CD4-positive, alpha-beta T cell treated with Interleukin-17A for 1 hour (primary cell): ENCODE results near the gene CD58.
"Not testable (repeated sequence)": the region's sequence is repeated elsewhere in the genome, so short reads cannot be mapped to it uniquely, and the experiment has no call there.

ENCODE experiments used
- DNase-seq: peaks from one replicate; pipeline ENCODE4 v3.0.0-alpha.2; 2020

Gene CD58

DNA sequence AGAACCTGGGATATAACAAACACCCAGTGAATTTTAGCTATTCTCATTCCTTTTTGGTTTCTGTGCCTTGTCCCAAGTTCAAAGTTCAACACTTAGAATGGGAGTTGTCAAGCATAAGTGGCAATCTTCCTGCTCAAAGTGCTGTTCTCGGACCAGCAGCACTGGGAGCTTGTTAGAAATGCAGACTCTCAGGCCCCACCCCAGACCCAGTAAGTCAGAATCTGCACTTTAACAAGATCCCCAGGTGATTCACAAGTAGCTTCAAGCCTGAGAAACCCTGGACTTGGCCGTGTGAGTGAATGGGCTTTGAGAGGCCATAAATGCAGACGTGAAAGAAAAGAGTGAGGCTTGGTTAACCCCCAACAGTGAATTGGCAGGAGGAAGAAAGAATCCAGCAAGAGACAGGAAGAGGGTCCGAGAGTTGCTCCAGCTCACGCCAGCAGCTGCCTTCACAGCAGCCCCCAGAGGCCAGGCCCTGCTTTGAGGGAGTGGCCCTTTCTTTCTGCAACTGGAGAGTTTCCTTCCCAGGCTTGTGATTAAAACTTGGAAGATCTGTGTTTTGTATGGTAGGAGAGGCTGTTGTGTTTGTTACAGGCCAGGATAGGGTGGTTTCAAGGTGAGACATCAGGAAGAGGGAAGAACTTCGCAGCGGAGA, 21.3 kb upstream of the CD58 start:
- not testable (repeated sequence) for DNase-seq

DNA sequence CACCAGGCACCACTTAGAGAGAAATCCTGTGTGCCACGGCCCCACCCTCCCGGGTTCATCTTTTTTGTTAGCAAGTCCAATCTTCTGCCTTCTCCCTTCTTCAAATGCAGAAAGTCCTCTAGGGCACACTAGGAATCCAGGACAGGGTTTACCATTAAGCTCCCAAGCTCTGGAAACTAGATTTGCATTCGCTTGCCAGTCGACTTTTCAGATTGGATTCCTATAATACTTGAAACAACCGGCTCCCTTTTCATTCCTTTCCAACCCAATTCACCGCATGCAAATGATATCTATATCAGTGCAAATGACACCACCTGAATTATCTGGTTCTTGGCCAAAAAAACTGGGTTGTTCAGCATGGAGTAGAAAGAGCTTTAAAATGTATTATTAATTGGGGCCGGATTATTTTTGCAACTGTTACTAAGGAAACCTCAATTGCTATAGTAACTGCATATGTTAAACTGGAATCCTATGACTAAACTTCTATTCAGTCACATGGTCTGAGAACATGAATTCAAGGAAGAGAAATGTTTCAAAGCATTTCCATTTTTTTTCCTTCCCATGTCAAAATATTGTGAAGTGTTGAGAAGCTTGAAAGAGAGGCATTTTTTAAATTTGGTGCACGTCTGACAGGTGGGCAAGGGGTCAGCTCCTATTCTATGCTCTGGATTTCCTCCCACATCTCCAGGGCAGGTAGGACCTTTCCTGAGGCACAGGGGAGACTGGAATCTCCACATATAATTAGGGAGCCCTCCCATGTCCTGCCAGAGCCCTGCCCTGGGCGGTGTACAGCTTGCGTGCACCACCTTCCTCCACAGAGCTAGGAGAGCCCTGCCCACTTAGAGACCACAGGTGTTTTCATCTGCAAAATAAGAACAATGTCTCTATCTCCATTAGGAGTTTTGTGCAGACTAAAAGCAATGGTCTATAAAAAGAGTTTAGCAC, 20.5 kb upstream of the CD58 start:
- not testable (repeated sequence) for DNase-seq

DNA sequence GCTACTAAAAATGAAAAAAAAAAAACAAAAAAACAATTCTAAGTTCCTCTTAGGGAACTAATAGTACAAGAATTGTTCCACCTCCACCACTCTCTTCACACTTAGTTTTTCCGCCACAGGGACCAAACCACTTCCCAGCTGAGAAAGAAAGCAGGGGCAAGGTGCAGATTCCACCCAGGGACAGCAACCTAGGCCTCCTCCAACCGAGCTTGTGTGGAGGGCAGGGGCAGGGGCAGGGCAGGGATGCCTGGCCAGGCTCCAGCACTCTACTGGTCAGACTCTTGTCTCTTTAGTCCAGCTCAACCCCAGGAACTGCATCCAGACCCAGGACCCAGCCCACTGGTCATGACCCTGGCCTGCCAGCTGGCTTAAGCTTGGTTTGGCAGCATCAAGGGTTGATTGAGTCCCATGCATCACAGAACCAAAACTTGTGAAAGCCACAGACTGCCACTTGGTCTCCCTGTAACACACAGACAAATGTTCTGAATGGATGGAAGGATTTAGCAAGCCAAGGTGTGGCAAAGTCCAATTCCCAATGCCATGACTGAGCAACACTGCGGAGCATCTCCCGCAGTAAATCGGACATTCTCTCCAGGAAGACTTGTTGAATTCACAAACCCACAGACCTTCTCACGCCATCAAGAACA, 19.7 kb upstream of the CD58 start:
- not testable (repeated sequence) for DNase-seq

DNA sequence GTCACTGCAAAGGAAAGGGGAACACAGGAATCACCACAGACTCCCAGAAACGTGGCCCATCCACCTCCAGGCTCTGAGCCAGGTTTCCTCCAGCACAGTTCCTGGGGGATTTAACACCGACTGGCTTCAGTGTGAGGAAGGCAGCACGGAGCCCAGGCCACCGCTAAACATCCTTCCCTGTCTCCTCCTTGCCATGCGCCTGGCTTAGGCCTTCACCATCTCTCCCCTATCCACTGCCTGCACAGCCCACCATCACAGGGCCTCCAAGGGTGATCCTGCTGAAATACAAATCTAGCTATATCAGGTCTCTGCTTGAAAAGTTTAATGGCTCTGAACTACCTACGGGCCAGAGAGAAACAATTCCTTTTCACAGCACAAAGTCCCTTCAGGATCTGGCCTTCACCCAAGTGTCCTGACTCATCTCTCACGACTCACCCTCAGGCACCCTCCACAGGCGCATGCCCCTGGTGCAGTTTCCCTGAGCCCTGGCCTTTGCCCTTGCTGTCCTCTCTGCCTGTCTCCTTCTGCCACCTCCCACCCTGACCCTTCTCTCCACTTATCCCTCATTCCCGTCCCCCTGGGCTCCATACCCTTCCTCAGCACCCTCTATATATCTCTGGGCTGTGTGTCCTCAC, 18.4 kb upstream of the CD58 start:
- DNase-seq, result not testable (repeated sequence)

DNA sequence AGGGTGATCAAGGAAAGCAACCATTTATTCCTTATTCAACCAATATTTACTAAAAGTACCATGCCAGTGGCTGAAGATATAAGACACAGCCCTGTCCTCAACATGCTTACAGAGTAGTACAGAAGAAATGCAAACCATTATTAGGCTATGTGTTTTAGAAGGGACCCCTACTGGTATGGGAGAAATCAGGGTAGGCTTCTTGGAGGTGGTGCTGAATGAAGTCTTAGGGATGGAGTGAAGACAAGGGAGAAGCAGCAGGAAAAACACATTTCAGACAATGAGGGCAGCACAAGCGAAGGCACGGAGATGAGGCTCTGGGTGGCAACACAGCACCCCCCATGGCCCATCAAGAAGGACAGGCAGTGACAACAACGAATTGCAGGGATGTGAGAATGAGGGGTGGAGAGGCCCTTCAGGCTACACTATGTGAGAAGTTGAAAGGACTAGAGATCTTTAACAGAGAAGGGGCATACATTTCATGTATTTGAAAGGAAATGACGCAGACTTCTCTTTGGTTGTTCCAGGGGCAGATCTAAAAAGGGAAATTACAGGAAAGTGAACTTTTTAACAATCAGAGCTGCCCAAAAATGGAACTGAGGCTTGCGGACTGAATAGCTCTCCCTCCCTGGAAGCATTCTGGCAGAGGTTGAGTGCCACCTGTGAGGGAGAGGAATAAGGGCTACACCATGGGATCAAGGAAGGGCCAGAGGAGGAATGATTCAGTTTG, 16.8 kb upstream of the CD58 start:
- no peak for DNase-seq

DNA sequence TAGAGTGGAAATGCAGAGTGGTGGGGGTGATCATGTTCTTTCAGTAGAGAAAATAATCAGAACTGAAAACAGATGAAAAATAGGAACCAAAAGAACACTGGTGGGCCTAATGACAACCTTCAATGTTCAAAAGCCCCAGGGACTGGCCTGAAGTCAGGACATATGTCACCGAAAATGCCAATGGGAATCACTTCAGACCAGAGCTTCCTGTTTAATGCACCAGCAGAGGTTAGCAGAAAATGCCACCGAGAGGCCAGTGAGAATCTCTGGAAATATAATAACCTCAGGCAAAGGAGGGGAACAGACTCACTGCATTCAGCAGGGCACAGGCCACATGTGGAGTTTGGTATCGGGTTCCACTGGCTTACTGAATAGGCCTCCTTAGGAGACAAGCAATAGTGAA, 15.9 kb upstream of the CD58 start:
- no peak for DNase-seq

DNA sequence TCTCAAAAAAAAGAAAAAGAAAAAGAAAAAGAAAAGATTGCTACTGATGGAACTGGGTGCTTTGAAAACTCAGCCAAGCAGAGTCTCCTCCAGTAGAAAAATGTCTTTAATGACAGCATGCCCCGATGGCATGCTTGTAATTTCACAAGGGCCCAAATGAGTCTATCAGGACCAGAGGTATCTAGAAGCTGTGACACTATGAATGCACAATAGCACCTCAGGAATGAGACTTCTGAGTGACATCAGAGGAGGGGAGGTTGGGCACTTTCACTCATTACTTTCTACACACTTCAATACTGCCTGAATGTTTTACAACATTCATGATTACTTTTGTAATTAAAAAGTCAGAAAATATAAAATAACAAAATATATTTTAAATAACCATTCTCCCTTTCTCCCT, 15.1 kb upstream of the CD58 start:
- DNase-seq, result no peak

DNA sequence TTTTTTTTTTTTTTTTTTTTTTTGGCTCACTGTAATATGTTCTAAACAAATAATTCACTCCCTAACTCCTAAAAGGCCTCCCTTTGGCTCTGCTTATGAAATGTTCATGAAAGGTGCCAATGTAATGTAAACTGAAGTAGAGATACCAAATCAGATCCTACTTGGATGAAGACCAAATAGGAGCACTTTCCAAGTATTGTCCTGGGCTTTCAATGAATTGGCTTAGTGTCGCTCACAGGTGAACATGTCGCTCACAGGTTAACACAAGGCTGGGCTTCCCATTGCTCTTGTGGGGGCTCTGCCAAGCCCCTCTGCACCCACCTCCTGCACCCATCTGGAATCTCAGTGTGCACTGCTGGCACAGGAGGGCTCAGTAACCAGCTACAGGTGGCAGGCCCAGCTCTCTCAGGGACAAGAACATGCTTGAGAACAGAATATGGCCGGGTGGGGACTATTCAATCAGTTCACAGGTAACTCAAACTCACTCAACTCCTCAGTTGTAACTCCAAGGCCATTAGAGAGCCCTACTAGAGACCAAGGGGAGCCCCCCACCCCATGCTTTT, 10.6 kb upstream of the CD58 start:
- DNase-seq, result no peak

DNA sequence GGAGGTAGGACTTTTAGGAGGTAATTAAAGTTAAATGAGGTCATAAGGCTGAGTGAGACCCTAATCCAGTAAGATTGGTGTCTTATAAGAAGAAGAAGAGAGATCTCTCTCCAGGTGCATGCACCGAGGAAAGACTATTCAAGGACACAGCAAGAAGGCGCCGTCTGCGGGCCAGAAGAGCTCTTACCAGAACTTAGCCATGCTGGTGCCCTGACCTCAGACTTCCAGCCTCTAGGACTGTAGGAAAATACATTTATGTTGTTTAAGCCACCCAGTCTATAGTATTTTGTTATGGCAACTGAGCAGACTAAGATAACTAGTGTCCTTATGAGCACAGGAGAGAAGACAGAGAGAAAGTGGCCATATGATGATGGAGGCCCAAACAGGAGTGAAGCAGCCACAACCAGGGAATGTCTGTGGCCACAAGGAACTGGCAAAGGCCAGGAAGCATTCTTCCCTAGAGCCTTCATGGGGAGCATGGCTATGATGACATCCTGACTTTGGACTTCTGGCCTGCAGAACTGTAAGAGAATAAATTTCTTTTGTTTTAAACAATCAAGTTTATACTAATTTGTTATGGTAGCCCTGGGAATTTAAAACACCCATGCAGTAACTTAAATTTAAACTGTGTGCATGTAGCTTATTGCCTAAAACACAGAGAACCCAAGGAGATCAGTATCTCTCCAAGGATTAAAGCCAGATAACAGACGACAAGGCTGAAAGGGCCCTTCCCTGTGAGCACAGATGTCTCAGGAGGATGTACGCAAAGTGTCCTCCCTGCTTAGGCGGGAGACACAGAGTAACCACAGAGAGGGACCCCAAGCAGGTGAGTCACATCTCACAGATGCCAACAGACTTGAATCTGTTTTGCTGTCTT, 9.9 kb upstream of the CD58 start:
- no peak for DNase-seq

DNA sequence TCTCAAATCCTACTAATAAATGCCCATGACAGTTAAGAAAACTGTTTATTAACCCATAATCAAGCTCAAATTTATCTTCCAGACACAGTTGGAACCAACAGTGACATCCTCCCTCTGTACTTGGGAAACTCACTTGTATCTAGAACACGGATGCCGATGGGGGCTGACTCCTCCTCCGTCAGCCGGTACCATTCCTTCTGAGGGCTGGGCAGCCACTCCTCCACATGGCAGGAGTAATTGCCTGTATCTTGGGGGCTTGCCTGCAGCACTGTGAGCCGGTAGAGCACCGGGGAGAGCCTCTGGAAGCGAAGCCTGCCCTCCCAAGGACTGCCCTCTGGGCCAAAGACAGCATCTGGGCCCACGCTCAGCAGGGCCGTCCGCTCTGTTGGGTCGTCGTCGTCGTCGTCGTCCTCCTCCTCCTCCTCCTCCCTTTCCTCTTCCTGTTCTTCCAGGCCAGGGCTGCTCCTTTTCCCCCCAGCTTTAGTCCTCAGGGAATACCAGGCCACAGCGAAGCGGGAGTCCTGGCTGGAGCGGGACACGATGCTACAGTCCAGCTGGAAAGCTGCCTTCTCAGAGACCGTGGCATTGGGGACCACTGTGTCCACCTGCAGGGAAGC, 8.5 kb upstream of the CD58 start:
- no peak for DNase-seq

DNA sequence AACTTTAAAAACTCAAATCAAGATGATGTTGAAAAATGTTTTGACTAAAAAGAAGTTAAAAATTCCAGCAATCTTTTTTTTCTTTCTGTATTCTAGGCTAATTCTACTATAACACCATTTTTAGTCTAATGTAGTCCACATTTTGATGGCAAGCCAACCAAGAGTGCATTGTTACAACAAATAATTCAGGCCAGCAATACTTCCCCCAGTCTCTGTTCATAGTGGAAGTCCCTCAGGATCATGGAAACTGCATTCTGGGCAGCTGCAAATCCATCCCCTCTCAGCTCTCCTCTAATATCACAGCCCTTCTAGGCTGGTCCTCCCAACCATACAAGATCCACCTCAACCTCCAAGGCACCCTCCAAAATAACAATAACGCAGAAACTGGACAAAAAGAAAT, 7.8 kb upstream of the CD58 start:
- DNase-seq, result no peak

DNA sequence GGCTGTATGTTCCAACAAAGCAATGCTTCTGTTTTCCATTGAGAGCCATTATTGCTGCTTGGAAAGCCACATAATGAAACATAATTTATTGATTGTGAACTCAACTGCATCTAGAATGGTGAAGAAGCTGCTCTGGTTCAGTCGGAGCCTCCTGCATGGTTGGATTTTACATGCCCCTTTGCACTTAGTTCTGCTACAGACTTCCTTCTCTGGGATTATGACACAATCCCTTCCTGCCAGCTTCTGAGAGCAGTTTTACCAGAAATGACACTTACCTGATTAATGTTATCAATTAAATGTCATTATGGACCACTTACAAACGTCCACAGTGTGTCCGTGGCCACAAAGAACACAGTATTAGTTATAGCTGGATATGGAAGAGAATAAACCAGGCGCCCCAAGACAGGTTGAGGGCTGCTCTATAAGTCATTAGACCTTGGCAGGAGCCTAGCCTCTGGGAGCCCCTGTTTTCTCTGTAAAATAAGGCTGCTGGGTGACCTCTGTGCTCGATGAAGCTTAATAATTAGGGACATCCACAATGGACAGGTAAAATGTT, 7.0 kb upstream of the CD58 start:
- DNase-seq, result no peak

DNA sequence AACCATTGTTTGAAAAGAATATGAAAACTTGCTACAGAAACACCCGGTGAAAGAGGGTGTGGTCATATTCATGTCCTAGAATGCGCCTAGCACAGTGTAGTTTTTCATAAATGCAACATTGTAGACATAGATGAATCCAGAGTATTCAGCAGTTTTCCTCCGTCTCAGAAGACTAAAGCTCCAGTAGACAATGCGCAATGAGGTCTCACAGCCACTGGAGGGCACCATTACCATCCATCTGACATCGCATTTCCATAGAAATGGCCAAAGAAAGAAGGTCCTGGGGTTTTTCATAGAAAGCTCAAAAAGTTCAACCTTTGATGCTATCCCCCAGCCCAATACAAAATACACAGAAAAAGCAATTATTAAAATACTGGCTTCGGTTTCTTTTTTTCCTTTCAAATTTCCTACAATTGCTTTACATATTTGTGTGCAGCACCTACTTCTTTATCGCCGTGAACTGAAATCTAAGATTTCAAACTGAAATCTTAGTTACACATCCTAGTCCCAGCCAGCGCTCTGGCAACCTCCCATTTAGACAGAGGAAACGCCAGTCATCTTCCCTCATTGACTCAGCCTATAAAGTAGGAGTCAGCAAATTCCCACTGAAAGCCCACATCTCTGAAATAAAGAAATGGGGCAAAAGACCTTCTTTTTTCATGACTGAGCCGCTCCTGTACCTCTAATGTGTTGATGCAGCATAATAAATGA, 3.9 kb upstream of the CD58 start:
- DNase-seq, result peak; percentile 71

DNA sequence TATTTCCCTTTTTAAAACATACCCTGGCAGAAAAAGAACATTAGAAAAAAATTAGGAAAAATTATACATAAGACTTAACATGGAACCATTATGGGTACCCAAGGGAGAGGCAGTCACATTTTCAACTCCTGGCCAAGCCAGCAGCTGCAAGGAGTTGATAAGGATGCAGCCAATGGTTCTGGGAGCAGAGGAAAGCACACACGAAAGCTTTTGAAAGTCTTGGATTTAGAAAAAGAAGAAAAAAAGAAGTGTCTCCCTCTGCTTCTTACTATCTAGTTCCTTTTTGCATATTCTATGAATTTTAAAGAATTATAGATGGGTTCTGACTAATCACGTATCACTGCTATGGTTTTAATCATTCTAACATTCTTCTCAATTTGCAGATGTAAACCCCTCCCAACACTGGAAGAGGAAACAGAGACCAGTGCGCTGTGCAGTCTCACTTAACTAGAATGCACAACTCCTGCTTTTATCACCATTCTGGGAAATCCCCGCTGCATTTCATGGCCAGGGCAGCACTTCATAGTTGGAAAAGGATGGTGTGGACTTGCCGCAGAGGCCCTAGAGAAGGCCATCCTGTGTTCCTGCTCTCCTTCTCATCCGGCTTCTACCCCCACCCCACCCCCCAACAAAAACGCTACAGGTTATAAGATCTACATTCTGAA, 2.7 kb upstream of the CD58 start:
- DNase-seq, result no peak

DNA sequence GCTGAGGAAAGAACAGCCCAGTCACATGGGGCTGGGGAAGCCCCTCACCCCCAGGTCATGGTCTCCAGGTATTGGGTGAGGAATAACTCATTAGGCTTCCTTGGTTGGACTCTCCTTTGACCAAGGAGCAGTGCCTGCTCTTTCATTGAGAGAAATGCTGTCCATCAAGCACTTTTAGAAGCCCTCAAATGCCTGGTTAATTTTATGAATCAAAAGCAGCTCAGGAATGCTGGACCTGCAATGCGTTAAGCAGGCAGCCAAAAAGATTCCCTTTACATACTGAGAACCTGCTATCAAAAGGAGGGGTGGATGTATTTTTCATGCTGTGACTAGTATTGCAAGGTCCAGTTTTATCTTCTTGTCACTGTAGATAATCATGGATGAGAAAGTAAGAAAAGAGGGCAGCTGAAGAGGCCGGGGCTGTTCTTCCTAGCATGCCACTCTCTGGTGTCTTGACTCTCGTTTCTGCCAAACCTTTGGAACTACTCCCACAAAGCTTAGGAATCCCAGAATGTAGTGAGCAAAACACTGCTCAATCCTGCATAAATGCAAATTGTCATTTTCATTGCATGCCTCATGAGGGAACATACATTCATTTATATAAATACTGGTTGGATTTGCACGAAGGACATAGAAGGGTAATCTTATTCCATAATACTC, 2.1 kb upstream of the CD58 start:
- DNase-seq, result no peak

DNA sequence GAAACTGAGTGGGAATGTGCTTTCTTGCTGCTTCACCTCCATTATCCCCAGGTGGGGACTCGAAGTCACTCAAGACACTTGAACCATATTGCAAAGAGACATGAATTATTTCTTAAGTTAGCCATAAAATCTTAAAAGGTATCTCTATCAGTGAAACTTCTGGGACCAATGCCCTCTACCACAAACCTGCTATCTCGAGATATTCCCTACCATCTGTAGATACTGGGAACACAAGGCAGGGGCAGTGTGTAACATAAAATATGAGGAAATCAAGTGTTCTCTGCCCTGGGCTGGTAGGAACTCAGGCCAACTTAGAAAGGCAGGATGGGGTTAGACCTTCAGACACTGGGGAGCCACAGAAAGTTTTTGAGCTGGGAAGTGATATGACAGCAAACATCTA, 1.3 kb upstream of the CD58 start:
- no peak for DNase-seq

DNA sequence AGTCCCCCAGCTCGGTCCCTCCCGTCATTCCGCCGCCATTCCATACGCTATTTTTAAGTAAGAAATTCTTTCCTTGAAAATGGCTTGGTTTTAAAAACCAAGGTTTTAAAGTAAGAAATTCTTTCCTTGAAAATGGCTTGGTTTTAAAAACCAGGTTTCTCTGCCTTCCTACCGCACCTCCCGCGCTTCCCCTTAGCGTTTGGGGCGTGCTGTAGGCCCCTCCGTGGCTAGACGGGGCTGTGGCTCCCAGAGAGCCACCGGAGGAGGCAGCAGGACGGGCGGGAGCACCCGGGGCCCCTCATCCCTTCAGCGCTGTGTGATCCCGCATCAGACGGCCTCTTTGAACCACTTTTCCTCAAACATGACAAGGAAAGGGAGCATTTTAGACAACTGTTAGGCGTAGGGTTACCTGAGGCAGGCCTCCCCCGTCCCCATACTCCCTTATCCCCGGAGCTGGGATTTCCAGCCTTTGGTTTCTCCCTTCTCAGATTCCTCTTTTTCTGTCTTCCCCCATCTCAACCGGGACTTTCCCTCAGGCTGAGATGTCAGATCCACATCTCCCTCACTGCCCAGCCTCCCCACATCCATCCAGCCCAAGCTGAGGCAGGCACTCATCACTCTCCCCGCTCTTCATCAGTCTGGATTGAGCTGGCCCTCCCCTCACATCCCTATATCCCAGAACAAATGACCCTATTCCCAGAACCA, 541 bp upstream of the CD58 start:
- no peak for DNase-seq

DNA sequence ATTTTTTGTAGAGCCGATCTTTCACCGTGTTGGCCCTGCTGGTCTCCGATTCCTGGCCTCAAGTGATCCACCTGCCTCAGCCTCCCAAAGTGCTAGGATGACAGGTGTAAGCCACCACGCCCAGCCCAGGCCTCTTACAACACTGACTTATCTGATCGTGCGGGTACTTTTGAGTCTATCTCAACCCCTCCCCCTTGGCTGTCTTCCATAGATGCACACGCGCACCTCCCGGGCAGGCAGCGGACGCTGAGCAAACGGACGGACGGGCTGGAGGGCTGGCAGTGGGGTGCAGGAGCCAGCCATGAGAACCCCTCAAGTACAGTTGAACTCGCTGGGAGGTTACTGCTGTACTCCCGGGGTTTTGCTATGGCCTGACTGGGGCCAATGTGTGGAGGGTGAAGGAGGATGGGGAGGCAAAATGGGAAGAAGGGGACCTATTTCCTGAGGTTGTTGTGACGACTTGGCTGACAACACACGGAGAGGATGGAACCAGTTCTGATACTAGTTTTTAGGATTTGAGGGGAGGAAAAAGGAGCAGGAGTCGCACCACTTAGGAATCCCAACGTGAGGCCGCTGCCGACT, 959 bp downstream of the CD58 start:
- DNase-seq, result peak; percentile 76
